PC-9 (cell line): Measurements from ENCODE around the gene PRKD3. TPM values are rescaled to one million over a fixed set of nuclear protein-coding genes. Genes with fewer than 3 reads are reported as not detected.

Experiments used
- BruUV-seq: library from RNA; stranded (reverse); fragments of 400-500 nt; replicated peaks from 2 replicates; lab custom pipeline; 2021; lab: Mats Ljungman, UMichigan
- CTCF ChIA-PET: fragments of 300-600 bp; sonication (Branson Sonifier 250); formaldehyde crosslinking; loops from one replicate; lab custom pipeline; 2022; ENCODE audit warnings: antibody characterized with exemption; lab: Charles Lee
- POLR2A ChIA-PET: fragments of 300-600 bp; sonication (Branson Sonifier 250); formaldehyde crosslinking; loops from one replicate; lab custom pipeline; 2022; ENCODE audit warnings: antibody characterized with exemption; ENCODE audit not compliant: unreplicated experiment; lab: Charles Lee
- DNase-seq, 2 experiments: peaks; one replicate each; pipeline versions ENCODE4 v3.0.0 to v3.0.0-alpha.2; 2015 to 2022; ENCODE audit warnings: mixed read lengths in 1 of 2
- H2AFZ ChIP-seq: fragments of 200-600 bp; sonication (generic); 2 replicates; pipeline ENCODE4 v1.8.1; 2017; ENCODE audit warnings: antibody characterized with exemption
- H3F3A ChIP-seq: fragments of 200-600 bp; sonication (generic); 2 replicates; pipeline ENCODE4 v1.8.1; 2017; ENCODE audit warnings: antibody characterized with exemption, mild to moderate bottlenecking, low read depth; ENCODE audit not compliant: insufficient read depth
- H3K27ac ChIP-seq: fragments of 200-600 bp; sonication (generic); 2 replicates; pipeline ENCODE4 v1.6.1; 2016; ENCODE audit warnings: mixed run types
- H3K27me3 ChIP-seq: fragments of 200-600 bp; sonication (generic); 2 replicates; pipeline ENCODE4 v1.6.1; 2016; ENCODE audit warnings: low read depth, mixed run types; ENCODE audit not compliant: insufficient read depth
- H3K36me3 ChIP-seq: fragments of 200-600 bp; sonication (generic); 2 replicates; pipeline ENCODE4 v1.6.1; 2016; ENCODE audit warnings: low read depth, mixed run types
- H3K4me1 ChIP-seq: fragments of 200-600 bp; sonication (generic); replicated peaks from 2 replicates; pipeline ENCODE4 v1.6.1; 2016; ENCODE audit warnings: mixed run types; ENCODE audit not compliant: insufficient read depth
- H3K4me2 ChIP-seq: fragments of 200-600 bp; sonication (generic); 2 replicates; pipeline ENCODE4 v1.6.1; 2017; ENCODE audit warnings: mixed run types
- H3K4me3 ChIP-seq: fragments of 200-600 bp; sonication (generic); 2 replicates; pipeline ENCODE4 v1.6.1; 2016; ENCODE audit warnings: mixed run types
- H3K79me2 ChIP-seq: fragments of 200-600 bp; sonication (generic); 2 replicates; pipeline ENCODE4 v1.6.1; 2017; ENCODE audit warnings: low read depth, mixed run types
- H3K9me2 ChIP-seq: fragments of 200-600 bp; sonication (generic); 2 replicates; pipeline ENCODE4 v1.8.1; 2017; ENCODE audit warnings: mild to moderate bottlenecking; ENCODE audit not compliant: insufficient read depth
- H3K9me3 ChIP-seq: fragments of 200-600 bp; sonication (generic); 2 replicates; pipeline ENCODE4 v1.8.1; 2016; ENCODE audit warnings: low read depth; ENCODE audit not compliant: insufficient read depth
- H4K20me1 ChIP-seq: fragments of 200-600 bp; sonication (generic); 2 replicates; pipeline ENCODE4 v1.8.1; 2017; ENCODE audit not compliant: insufficient read depth
- EZH2 ChIP-seq: fragments of 200-600 bp; sonication (generic); IDR thresholded peaks from 2 replicates; pipeline ENCODE4 v1.8.0; 2017; ENCODE audit warnings: antibody characterized with exemption, low read depth
- intact Hi-C: fragments of 100-400 bp; cut with micrococcal nuclease; formaldehyde crosslinking; loops from one replicate; pipeline ENCODE4 v1.10.0; 2022; ENCODE audit not compliant: unreplicated experiment
- total RNA-seq: library from RNA; stranded (reverse); gene quantifications from 2 replicates; pipeline ENCODE4 v1.2.3, GENCODE V29; 2021
- TF ChIP-seq, protein P1 (sequence below): fragments of 200-600 bp; sonication (generic); conservative IDR thresholded peaks from 2 replicates; pipeline ENCODE4 v1.6.1; 2017; ENCODE audit warnings: mixed run types, antibody characterized with exemption, mild to moderate bottlenecking, moderate library complexity

PRKD3 gene
- total RNA-seq, 1 experiment from 2014 or later, result 27.5 TPM

DNA sequence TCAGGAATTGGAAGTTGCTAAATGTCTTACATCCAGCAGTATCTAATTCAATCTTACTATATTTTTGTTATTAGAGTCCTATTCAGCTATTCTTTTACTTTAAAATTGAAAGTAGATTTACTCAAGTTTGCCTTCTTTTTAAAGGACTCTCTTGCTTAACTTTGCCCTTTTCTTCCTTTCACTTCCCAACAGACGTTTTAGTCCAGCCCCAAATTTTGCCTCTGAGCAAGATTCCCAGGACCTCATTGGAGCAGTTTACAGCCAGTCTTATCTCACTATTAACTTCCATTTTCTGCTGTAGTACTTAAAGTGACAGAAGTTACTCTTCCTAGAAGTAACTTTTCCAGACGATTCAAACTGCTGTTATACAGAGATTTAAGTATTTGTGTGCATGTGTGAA lies 1.7 kb upstream of the PRKD3 start:
- ChIA-PET POLR2A (no interaction called here), CTCF (no interaction called here)
- H3K9me2 ChIP-seq, result no peaks in the 10 kb centered on the region
- H3K4me3 ChIP-seq, result no peak overlapping the region
- peaks cover 25% of the 10 kb centered on the region for H3K4me1 ChIP-seq
- H3K27ac ChIP-seq, result no peak overlapping the region
- intact Hi-C loops, result no loop called here
- H4K20me1 ChIP-seq, result no peaks in the 10 kb centered on the region
- no peaks in the 10 kb centered on the region for H3K9me3 ChIP-seq
- BruUV-seq, result no TSS peak
- TF ChIP-seq, protein P1, sequence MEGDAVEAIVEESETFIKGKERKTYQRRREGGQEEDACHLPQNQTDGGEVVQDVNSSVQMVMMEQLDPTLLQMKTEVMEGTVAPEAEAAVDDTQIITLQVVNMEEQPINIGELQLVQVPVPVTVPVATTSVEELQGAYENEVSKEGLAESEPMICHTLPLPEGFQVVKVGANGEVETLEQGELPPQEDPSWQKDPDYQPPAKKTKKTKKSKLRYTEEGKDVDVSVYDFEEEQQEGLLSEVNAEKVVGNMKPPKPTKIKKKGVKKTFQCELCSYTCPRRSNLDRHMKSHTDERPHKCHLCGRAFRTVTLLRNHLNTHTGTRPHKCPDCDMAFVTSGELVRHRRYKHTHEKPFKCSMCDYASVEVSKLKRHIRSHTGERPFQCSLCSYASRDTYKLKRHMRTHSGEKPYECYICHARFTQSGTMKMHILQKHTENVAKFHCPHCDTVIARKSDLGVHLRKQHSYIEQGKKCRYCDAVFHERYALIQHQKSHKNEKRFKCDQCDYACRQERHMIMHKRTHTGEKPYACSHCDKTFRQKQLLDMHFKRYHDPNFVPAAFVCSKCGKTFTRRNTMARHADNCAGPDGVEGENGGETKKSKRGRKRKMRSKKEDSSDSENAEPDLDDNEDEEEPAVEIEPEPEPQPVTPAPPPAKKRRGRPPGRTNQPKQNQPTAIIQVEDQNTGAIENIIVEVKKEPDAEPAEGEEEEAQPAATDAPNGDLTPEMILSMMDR, result no peak
- TF ChIP-seq EZH2, result no peak
- H3K4me2 ChIP-seq, result peak overlapping the region; percentile 96; the same call in 1 of the 2 replicates
- peaks cover 11% of the 10 kb centered on the region; the same call in 1 of the 2 replicates for H3F3A ChIP-seq
- no peaks in the 10 kb centered on the region for H3K36me3 ChIP-seq
- peak overlapping the region; percentile 30; the same call in 1 of the 2 replicates for H2AFZ ChIP-seq
- H3K79me2 ChIP-seq, result peaks cover 29% of the 10 kb centered on the region
- no peak for DNase-seq
- no peaks in the 10 kb centered on the region for H3K27me3 ChIP-seq

DNA sequence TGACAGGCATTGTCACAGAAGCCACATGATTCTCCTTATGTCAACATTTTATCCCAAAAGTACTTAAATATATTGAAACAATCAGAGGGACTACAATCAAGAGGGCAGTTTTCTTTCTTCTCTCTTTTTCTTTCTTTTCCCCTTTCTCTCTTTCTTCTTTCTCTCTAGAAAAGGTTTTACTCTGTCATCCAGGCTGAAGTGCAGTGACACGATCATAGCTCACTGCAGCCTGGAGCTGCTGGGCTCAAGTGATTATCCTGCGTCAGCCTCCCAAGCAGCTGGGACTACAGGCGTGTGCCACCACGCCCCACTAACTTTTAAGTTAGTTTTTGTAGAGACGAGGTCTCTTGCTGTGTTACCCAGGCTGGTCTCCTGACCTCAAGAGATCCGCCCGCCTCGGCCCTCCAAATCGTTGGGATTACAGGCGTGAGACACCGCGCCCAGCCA lies 1.0 kb upstream of the PRKD3 start:
- peaks cover 30% of the 10 kb centered on the region for H3K79me2 ChIP-seq
- peak overlapping the region; percentile 65; the same call in 1 of the 2 replicates for H3K4me3 ChIP-seq
- POLR2A ChIA-PET, result no interaction called here
- no TSS peak for BruUV-seq
- DNase-seq, result no peak
- H3K4me2 ChIP-seq, result peak overlapping the region; percentile 96
- CTCF ChIA-PET, result no interaction called here
- no peaks in the 10 kb centered on the region for H3K27me3 ChIP-seq
- intact Hi-C loops, result no loop called here
- H3K9me2 ChIP-seq, result no peaks in the 10 kb centered on the region
- peaks cover 11% of the 10 kb centered on the region; the same call in 1 of the 2 replicates for H3F3A ChIP-seq
- TF ChIP-seq EZH2, result no peak
- TF ChIP-seq, protein P1, result no peak
- H3K27ac ChIP-seq, result no peak overlapping the region
- peak overlapping the region; percentile 99 for H2AFZ ChIP-seq
- no peaks in the 10 kb centered on the region for H3K36me3 ChIP-seq
- peaks cover 25% of the 10 kb centered on the region for H3K4me1 ChIP-seq
- no peaks in the 10 kb centered on the region for H4K20me1 ChIP-seq
- H3K9me3 ChIP-seq, result no peaks in the 10 kb centered on the region

DNA sequence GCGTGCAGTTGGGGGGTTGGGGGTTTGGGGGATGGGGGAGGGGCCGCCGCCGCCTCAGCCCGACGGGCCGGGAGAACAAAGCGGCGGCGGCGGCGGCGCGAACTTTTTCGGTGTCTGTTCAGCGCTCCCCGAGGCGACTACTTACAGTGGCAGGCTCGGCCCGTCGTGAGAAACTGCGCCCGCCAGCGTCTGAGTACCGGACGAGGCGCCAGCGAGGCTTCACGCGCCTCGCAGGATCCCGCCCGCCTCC lies 172 bp downstream of the PRKD3 start:
- Histone ChIP-seq H3K9me3 (no peaks in the 10 kb centered on the region), H4K20me1 (no peaks in the 10 kb centered on the region), H3K27me3 (no peaks in the 10 kb centered on the region), H2AFZ (no peak overlapping the region; the same call in 1 of the 2 replicates), H3K9me2 (no peaks in the 10 kb centered on the region), H3K4me1 (peaks cover 25% of the 10 kb centered on the region), H3K4me2 (0 out of 2 replicates have a peak overlapping the region, but pooled peaks have one; percentile 96), H3K79me2 (peaks cover 36% of the 10 kb centered on the region), H3F3A (peaks cover 11% of the 10 kb centered on the region; the same call in 1 of the 2 replicates), H3K27ac (no peak overlapping the region), H3K4me3 (peak overlapping the region; percentile 65; the same call in 1 of the 2 replicates), H3K36me3 (no peaks in the 10 kb centered on the region)
- peak in 1 of 2 experiments; percentile 48 for DNase-seq
- TF ChIP-seq, protein P1, result no peak
- no peak for TF ChIP-seq EZH2
- no TSS peak for BruUV-seq
- CTCF ChIA-PET, result no interaction called here
- intact Hi-C loops, result no loop called here
- POLR2A ChIA-PET, result interaction anchor here (0.6 kb wide), 1 partner anchor 51 kb away, joined by 6 read pairs; no protein-coding TSS in a partner anchor
